ENCODE data around the gene PTPN20.

The PTPN20 gene

GRCh38 chr10:47031211-47031900, 120.1 kb downstream of the PTPN20 start:
- Histone ChIP-seq H3K27me3 (ENCODE audit: low read depth, low read length) (no peaks in the 10 kb centered on the region), H3K27ac (ENCODE audit: low read length) (no peak overlapping the region), H3K4me3 (ENCODE audit: low read depth in 1 of 2, low read length in 2 of 2) (no peak overlapping the region), H3K4me1 (ENCODE audit: control insufficient read depth in 1 of 2, insufficient read depth in 2 of 2, low read length in 2 of 2) (no peaks in the 10 kb centered on the region), H3K36me3 (ENCODE audit: control insufficient read depth in 1 of 2, insufficient read depth in 2 of 2, low read length in 2 of 2) (no peaks in the 10 kb centered on the region), H3K9me3 (ENCODE audit: control insufficient read depth in 1 of 2, low read length in 2 of 2) (no peaks in the 10 kb centered on the region)

- H3K27ac ChIP-seq (ENCODE audit: low read length), result no peak overlapping the region
- H3K4me3 ChIP-seq (ENCODE audit: low read depth in 1 of 2, low read length in 2 of 2), result no peak overlapping the region
- no peaks in the 10 kb centered on the region for H3K9me3 ChIP-seq (ENCODE audit: control insufficient read depth in 1 of 2, low read length in 2 of 2)
- H3K4me1 ChIP-seq (ENCODE audit: control insufficient read depth in 1 of 2, insufficient read depth in 2 of 2, low read length in 2 of 2), result peaks cover 0 to 3% of the 10 kb centered on the region in 2 donors
- no peaks in the 10 kb centered on the region for H3K27me3 ChIP-seq (ENCODE audit: low read depth, low read length)
- H3K36me3 ChIP-seq (ENCODE audit: control insufficient read depth in 1 of 2, insufficient read depth in 2 of 2, low read length in 2 of 2), result no peaks in the 10 kb centered on the region
Observed at GRCh38 chr10:47031901-47032465, 120.8 kb downstream of the PTPN20 start.

- no peaks in the 10 kb centered on the region for H3K9me3 ChIP-seq (ENCODE audit: control insufficient read depth in 1 of 2, low read length in 2 of 2)
- peaks cover 0 to 14% of the 10 kb centered on the region in 2 donors for H3K4me1 ChIP-seq (ENCODE audit: control insufficient read depth in 1 of 2, insufficient read depth in 2 of 2, low read length in 2 of 2)
- no peak overlapping the region for H3K27ac ChIP-seq (ENCODE audit: low read length)
- H3K27me3 ChIP-seq (ENCODE audit: low read depth, low read length), result no peaks in the 10 kb centered on the region
- H3K36me3 ChIP-seq (ENCODE audit: control insufficient read depth in 1 of 2, insufficient read depth in 2 of 2, low read length in 2 of 2), result no peaks in the 10 kb centered on the region
- no peak overlapping the region for H3K4me3 ChIP-seq (ENCODE audit: low read depth in 1 of 2, low read length in 2 of 2)
Observed at GRCh38 chr10:47033081-47033480, 121.9 kb downstream of the PTPN20 start.

- Histone ChIP-seq H3K27me3 (ENCODE audit: low read depth, low read length) (no peaks in the 10 kb centered on the region), H3K4me1 (ENCODE audit: control insufficient read depth in 1 of 2, insufficient read depth in 2 of 2, low read length in 2 of 2) (peaks cover 0 to 14% of the 10 kb centered on the region in 2 donors), H3K9me3 (ENCODE audit: control insufficient read depth in 1 of 2, low read length in 2 of 2) (no peaks in the 10 kb centered on the region), H3K27ac (ENCODE audit: low read length) (no peak overlapping the region), H3K4me3 (ENCODE audit: low read depth in 1 of 2, low read length in 2 of 2) (no peak overlapping the region), H3K36me3 (ENCODE audit: control insufficient read depth in 1 of 2, insufficient read depth in 2 of 2, low read length in 2 of 2) (no peaks in the 10 kb centered on the region)
Observed at GRCh38 chr10:47033541-47034270, 122.5 kb downstream of the PTPN20 start.

GRCh38 chr10:47034441-47035051, 123.3 kb downstream of the PTPN20 start:
- H3K4me3 ChIP-seq (ENCODE audit: low read depth in 1 of 2, low read length in 2 of 2), result no peak overlapping the region

GRCh38 chr10:47035171-47035818, 124.1 kb downstream of the PTPN20 start:
- no peak overlapping the region for H3K27ac ChIP-seq (ENCODE audit: low read length)
- peaks cover 4 to 14% of the 10 kb centered on the region in 2 donors for H3K4me1 ChIP-seq (ENCODE audit: control insufficient read depth in 1 of 2, insufficient read depth in 2 of 2, low read length in 2 of 2)
- H3K36me3 ChIP-seq (ENCODE audit: control insufficient read depth in 1 of 2, insufficient read depth in 2 of 2, low read length in 2 of 2), result no peaks in the 10 kb centered on the region
- no peaks in the 10 kb centered on the region for H3K27me3 ChIP-seq (ENCODE audit: low read depth, low read length)
- no peak overlapping the region for H3K4me3 ChIP-seq (ENCODE audit: low read depth in 1 of 2, low read length in 2 of 2)
- H3K9me3 ChIP-seq (ENCODE audit: control insufficient read depth in 1 of 2, low read length in 2 of 2), result no peaks in the 10 kb centered on the region

More at GRCh38 chr10:47034441-47035051, 123.3 kb downstream of the PTPN20 start:
- H3K27me3 ChIP-seq (ENCODE audit: low read depth, low read length), result no peaks in the 10 kb centered on the region
- no peaks in the 10 kb centered on the region for H3K36me3 ChIP-seq (ENCODE audit: control insufficient read depth in 1 of 2, insufficient read depth in 2 of 2, low read length in 2 of 2)
- H3K9me3 ChIP-seq (ENCODE audit: control insufficient read depth in 1 of 2, low read length in 2 of 2), result no peaks in the 10 kb centered on the region
- no peak overlapping the region for H3K27ac ChIP-seq (ENCODE audit: low read length)
- H3K4me1 ChIP-seq (ENCODE audit: control insufficient read depth in 1 of 2, insufficient read depth in 2 of 2, low read length in 2 of 2), result peaks cover 1 to 14% of the 10 kb centered on the region in 2 donors

- Histone ChIP-seq H3K4me1 (ENCODE audit: control insufficient read depth in 1 of 2, insufficient read depth in 2 of 2, low read length in 2 of 2) (peaks cover 4 to 14% of the 10 kb centered on the region in 2 donors), H3K4me3 (ENCODE audit: low read depth in 1 of 2, low read length in 2 of 2) (no peak overlapping the region), H3K27me3 (ENCODE audit: low read depth, low read length) (no peaks in the 10 kb centered on the region), H3K36me3 (ENCODE audit: control insufficient read depth in 1 of 2, insufficient read depth in 2 of 2, low read length in 2 of 2) (no peaks in the 10 kb centered on the region), H3K27ac (ENCODE audit: low read length) (no peak overlapping the region), H3K9me3 (ENCODE audit: control insufficient read depth in 1 of 2, low read length in 2 of 2) (no peaks in the 10 kb centered on the region)
Observed at GRCh38 chr10:47035819-47036337, 124.7 kb downstream of the PTPN20 start.

GRCh38 chr10:47036771-47037170, 125.5 kb downstream of the PTPN20 start:
- no peak overlapping the region for H3K4me3 ChIP-seq (ENCODE audit: low read depth in 1 of 2, low read length in 2 of 2)
- peaks cover 4 to 14% of the 10 kb centered on the region in 2 donors for H3K4me1 ChIP-seq (ENCODE audit: control insufficient read depth in 1 of 2, insufficient read depth in 2 of 2, low read length in 2 of 2)
- H3K9me3 ChIP-seq (ENCODE audit: control insufficient read depth in 1 of 2, low read length in 2 of 2), result no peaks in the 10 kb centered on the region
- no peaks in the 10 kb centered on the region for H3K27me3 ChIP-seq (ENCODE audit: low read depth, low read length)
- no peaks in the 10 kb centered on the region for H3K36me3 ChIP-seq (ENCODE audit: control insufficient read depth in 1 of 2, insufficient read depth in 2 of 2, low read length in 2 of 2)
- H3K27ac ChIP-seq (ENCODE audit: low read length), result no peak overlapping the region

- Histone ChIP-seq H3K4me1 (ENCODE audit: control insufficient read depth in 1 of 2, insufficient read depth in 2 of 2, low read length in 2 of 2) (peaks cover 4 to 14% of the 10 kb centered on the region in 2 donors), H3K27me3 (ENCODE audit: low read depth, low read length) (no peaks in the 10 kb centered on the region), H3K36me3 (ENCODE audit: control insufficient read depth in 1 of 2, insufficient read depth in 2 of 2, low read length in 2 of 2) (no peaks in the 10 kb centered on the region), H3K9me3 (ENCODE audit: control insufficient read depth in 1 of 2, low read length in 2 of 2) (no peaks in the 10 kb centered on the region), H3K27ac (ENCODE audit: low read length) (no peak overlapping the region), H3K4me3 (ENCODE audit: low read depth in 1 of 2, low read length in 2 of 2) (no peak overlapping the region)
Observed at GRCh38 chr10:47037654-47038425, 126.6 kb downstream of the PTPN20 start.

- H3K9me3 ChIP-seq (ENCODE audit: control insufficient read depth in 1 of 2, low read length in 2 of 2), result no peaks in the 10 kb centered on the region
- H3K4me3 ChIP-seq (ENCODE audit: low read depth in 1 of 2, low read length in 2 of 2), result no peak overlapping the region
- H3K27ac ChIP-seq (ENCODE audit: low read length), result no peak overlapping the region
- peaks cover 4 to 14% of the 10 kb centered on the region in 2 donors for H3K4me1 ChIP-seq (ENCODE audit: control insufficient read depth in 1 of 2, insufficient read depth in 2 of 2, low read length in 2 of 2)
- no peaks in the 10 kb centered on the region for H3K36me3 ChIP-seq (ENCODE audit: control insufficient read depth in 1 of 2, insufficient read depth in 2 of 2, low read length in 2 of 2)
- H3K27me3 ChIP-seq (ENCODE audit: low read depth, low read length), result no peaks in the 10 kb centered on the region
Observed at GRCh38 chr10:47038881-47039561, 127.8 kb downstream of the PTPN20 start.

Data from muscle layer of duodenum (tissue), 2 donors.